Fibroblast of skin of right biceps (primary cell): ENCODE data around the gene HOXB7.

Experiments used
- DNase-seq: peaks from one replicate; pipeline ENCODE4 v3.0.0-alpha.2; 2013

HOXB7 gene

DNA sequence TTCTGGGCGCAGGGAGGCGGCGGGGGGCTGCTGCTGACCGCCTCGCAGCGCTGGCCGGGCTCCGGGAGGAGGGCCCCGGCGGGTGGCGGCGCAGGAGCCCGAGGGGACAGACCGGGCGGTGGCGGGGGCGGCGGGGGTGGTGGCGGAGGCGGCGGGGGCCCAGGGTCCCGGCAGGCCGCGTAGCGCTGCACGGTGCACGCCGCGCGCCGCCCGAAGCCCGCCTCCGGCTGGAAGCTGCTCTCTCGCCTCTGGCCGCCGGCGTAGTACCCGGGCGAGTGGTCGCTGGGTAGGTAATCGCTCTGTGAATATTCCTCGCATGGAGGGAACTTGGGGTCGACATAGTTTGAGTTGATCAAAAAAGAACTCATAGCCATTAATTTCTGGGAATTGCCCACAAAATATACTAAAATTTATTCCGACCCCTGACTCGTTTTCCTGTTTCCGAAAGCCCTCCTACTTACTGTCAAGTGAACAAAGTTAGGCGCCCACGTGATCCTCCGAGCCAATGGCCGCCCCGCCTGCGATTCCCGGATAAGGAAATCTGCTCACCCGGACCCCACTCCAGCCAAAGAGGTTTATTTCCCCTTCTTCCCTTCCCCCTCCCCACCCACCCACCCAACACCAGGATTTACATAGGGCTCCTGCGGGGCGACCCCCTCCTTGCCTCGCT, 32.7 kb downstream of the HOXB7 start, which contains the start of gene HOXB4:
TSS of gene HOXB4 (minus strand) at position 405 of the 670 bp plus-strand sequence. CDS start at position 374, 31 bp downstream.
- DNase-seq = peak; percentile 88

DNA sequence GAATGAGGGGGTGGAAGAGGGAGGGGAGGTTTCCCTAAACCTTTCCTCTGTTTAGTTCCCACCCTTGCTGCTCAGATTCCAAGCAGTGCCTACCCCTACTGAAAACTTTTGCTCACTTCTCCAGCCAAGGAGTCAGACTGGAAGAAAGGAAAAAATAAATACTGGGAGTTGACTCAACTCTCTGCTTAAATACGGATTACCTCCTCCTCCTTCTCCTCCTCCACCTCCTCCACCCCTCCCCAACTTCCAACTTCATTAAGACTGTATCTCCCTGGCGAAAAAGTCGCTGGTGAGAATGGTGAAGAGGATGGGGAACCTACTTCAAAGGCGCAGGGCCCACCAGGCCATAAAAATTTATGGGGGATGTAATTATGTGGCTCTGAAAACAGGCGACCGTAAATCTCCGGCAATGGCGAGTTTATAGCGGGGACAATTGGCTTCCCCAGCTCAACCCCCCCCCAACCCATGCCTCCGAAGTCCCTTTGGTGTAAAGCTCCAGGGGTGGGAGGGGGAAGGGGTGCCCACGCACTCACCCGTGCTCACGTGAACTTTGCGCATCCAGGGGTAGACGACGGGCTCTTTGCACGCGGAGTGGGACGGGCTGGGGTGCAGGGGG, 33.4 kb downstream of the HOXB7 start:
- peak; percentile 84 for DNase-seq

DNA sequence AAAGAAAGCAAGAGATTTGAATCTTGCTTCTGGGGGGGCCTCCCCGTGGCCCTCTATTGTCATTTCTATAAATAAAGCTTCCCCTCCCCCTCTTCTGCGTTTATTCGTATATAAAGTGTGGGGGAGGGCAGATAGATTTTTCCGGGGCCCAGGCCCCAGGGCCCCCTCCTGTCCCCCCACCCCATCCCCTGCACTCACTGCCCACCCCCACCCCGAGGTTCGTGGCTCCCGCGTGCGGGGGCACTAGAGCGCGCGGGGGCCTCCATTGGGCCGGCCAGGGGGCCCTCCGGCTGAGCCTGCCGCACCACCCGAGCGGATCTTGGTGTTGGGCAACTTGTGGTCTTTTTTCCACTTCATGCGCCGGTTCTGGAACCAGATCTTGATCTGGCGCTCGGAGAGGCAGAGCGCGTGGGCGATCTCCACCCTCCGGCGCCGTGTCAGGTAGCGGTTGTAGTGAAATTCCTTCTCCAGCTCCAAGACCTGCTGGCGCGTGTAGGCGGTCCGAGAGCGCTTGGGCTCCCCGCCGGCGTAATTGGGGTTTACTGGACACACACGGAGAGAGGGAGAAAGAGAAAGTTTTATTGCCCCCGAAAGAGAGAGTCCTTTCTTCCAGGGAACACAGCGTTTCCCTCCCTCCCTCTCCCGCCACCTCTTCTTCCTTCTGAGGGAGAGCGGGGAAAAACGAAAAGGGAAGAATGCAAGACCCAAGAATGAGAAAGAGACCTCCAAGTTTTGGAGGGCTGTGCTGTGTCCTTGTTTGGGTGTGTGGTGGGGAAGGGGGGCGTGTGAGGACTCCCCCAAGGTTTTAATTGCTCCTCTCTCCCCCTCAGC, 34.1 kb downstream of the HOXB7 start:
- DNase-seq = peak; percentile 75

DNA sequence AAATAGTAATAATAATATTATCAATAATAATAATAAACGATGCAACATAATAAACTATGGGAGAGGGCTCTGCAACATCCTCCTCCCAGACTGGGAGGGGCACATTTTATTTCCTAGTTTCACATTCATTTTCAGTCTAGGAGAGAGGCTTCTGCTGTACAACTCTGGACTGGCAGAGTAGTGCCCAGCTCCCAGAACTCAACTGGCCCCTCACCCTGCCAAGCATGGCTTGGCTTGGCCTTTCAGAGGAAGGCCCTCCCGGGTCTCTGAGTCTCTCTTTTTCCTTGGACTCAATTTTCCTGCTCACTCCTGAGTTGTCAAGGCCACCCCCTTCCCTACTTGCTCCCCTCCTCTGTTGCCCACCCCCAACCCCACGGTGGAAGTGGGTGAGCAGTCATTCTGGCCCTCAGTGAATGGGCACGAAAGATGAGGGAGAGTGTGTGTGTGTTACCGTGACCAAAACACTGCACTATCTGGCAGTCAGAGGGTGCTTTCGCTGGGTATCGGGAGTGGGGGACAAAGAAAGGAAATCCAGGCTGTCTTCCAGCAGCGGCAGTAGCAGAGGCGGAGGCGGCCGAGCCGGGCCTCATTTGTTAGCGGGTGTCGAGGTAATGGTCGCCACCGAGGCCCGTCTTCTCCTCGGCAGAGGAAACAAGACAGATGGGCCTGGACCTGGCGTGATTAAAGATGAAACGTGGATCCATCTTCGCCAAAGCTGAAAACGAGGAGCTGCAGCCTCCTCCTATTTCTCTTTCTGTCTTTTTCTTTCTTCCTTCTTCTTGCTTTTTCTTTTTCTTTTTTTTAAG, 34.9 kb downstream of the HOXB7 start:
- DNase-seq = peak; percentile 56

DNA sequence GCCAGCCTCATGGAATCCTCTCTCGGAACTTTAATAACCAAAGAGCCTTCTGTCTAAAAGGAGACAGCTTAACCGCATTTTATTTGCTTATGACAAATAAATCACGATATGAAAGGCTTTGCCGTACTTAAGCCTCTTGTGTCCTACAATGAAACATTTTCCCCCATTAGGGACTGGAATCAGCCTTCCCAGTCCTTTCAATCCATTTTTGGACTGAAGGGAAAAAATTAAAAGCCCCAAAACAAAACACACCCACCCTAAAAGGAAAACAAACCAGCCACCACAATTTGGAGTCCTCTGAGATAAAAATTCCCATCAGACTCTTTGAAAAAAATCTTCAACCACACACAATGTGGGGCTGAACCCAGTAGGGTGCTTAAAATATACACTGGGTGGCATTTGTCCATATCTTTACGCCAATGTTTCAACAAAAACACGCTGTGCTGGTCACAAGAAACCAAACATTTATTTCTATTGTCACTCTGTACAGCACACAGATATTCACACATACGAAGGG, 35.7 kb downstream of the HOXB7 start:
- DNase-seq = peak; percentile 91

DNA sequence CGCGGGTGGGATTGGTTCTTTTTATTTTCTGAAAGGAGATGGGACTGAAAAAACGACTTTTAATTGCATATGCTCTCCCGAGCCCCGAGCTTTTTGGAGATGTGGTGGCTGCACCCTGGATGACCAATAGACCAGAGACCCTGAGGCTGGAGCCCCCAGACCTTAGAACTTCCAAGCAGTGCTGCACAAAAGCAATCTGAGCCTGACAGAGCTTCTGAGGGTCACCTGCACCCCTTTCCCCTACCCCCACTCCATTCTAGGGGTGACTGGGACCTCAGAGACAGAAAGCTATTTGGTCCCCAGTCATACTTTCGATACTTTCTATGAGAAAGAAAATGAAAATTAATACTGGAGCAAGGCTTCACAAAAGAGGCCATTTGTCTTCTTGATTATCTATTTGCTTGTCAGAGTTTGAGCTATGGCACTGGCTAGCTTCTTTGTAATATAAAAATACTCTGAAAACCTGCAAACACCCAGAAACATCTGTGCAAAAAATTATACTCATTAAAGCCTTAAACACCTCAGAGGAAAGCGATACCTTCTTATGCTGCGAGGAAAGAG, 36.2 kb downstream of the HOXB7 start:
- no peak for DNase-seq

DNA sequence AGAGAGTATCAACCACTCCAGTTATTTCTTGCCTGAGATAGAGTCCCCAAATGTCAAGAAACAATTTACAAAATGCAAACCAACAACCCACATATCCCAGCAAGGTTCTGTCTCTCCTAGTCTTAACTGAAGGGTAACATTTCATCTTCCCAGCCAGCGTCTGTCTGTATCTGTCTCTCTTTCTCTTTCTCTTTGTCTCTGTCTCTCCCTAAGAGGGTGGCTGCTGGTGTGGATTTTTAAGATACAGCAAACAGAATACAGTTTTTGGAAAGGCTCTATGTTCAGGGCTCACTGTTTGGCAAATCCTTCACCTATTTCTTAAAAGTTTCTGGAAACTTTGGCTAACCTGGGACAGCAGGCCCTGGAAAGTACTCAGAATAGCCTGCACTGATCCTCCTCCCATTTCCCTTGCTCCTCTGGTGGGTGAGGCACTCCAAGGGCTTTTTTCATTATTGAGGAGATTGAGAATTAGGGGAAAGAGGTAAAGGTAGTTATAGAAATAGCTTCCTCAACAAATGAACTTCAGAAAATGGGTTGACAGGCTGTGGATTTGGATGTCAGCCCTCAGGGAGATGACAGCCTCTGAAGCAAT, 38.9 kb downstream of the HOXB7 start:
- DNase-seq = peak; percentile 39

DNA sequence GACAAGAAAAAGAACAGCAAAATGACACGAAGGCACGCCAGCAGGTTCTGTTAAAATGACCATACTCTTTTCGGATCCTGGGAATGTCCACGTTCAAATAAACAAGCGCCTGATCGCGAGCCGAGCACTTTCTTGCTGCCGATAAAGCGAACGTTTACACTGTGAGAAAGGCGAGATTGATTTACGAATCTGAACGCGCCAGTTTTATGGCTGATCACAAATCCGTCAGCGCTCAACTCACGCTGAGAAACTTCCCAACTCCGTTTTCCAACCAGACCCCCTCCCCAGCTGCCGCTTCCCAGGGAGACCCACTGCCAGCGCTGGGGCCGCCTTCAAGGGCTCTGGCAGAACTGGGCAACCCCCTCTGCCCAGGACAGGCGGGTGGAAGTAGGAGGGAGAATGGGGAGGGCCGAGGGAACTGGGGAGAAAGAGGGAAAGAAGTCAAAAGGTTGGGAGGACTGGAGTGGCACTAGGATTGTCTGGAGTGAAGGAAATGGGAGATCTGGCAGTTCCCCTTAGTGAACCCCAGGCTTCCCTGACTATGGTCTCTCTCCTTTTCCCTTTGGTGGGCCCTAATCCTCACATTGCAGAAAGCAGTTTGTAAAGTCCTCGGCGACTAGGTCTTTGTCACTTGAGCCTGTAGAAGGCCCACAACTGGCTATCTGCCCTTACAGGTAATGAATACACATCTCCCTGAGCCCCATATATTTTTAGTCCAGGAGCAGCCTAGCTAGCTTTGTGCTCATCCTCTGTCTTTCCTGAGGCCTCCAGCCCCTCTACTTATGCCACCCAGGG, 39.6 kb downstream of the HOXB7 start:
- DNase-seq = peak; percentile 47

DNA sequence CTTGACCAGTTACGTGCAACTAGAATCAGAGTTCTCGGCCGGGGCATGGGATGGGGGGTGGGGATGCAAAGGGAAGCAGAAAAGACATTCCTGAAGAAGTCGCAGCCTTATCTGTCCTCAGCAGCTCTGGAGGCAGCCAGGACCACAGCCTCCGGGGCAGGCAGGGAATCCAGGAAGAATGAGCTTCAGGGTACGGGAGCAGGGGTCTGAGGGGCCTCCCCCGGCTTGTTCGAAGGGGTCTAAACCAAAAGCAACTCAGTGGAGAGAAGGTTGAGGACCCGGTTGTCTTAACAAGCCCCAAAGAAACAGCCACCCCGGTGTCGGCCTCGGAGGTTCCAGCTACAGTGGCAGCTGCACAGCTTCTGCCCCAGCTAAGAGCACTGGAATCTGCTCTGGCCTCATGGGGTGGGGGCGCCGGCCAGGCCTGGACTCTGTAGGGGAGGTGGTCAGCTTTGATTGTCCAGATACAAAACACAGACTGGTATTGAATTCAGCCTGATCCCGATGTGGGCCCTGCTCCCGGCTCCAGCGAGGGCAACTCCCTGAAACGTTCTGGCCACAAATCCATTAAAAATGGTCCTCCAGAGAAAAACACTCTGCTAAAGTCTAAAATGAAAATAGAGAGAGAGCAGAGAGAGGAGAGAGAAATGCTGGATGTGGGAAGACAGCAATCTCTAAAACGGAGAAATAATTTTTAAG, 40.3 kb downstream of the HOXB7 start:
- DNase-seq = peak; percentile 75

DNA sequence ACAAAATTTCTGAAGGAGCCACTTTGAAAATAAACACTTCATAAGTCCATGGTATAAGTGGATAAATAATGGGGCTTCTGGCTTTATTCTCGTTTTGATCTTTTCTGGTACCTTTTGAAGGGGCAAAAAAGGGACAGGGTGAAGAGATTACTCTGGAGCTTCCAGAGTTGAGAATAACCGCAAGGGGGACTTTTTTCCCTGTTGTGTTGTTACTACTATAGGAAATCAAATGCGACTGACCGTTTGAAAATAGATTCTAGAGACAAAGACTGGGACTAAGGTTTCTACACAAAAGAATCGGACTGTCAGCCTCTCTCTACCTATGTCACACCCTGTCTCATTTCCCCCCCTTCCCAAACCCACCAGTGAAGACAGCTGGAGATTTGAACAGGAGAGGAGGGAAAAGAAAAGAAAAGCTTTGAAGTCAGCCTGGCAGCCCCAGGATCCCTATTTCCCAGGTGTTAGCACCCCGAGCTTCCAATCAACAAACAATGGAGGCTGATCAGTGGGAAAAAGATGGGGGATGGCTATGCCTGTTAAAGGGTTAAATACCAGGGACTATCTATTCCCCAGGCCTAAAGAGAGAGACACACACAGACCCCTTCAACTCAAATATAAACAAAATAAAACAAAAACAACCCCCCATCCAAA, 41.0 kb downstream of the HOXB7 start:
- peak; percentile 59 for DNase-seq

DNA sequence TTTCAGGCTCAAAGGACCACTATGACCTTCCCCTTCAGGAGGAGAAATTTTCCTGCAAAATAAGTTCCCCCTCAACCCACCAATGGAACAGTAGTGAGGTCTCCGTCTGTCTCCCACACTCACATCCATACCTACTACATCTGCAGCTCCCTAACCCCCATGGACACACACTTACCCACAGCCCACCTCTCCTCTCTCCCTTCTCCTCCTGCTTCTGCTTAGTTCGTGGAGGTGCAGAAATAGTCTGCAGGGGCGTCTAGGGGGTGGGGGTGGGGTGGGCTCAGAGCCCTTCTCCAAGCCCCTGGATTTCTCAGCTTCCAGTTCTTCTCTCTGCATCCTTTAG, 41.6 kb downstream of the HOXB7 start:
- no peak for DNase-seq

DNA sequence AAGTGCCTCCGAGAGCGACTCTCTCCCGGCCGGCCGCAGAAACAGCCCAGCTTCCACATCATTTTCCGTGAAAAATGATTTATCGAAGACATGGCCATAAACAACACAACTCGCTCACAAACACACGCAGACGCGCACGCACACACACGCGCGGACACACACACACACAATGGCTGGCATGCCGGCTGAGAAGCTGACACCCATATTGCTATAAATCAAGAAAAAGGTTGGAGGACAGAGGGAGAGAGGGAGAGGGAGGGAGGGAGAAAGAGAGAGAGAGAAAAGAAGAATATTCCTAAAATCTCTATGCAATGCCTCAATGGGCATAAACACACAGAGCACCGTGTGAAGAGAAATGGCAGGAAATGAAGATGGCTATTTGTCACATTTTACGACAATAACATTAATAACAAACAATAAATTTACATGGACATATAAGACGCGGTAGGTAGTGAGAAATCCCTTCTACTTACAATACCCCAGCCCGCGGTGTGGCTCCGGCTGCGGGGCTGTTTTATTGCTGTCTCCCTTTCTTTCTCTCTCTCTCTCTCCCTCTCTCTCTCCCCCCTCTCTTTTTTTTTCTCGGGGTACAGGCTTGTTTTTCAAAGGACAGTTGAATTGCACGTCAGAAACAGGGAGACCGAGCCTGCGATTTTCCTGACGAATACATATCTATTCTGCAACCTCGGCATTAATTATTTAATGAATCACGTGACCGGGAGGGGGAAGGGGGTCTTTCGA, 42.1 kb downstream of the HOXB7 start:
- peak; percentile 68 for DNase-seq

DNA sequence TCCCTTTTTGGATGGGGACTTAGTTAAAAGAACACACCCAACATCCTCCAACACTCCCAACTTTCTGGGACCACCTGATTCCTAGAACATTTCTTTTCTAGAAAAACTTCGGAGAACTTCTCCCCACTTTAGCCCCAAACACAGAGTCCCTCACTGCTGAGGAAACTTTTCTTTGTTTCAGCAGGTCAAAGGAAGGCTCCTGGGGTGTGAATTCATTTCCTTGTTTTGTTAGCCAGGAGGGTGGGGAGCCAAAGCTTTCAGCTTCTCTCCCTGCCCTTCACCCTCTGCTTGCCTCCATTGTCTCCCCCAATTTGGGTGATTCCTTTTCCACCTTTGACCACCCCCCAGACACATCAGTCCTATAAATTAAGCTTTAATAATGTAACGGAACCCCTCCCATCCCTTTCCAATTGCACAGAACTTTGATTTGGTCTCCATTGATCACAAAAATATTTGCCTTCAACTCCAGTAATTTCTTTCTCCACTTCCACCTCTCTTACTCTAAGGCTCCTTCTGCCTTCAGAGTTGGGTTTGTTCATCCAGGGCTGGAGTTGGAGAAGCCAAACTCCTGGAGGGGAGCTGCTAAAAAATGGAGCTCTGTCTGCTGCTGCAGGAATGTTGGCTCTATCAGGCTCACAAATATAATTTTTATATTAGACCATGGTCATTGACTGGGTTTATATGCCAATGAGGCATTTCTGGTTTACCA, 43.0 kb downstream of the HOXB7 start:
- DNase-seq = no peak

DNA sequence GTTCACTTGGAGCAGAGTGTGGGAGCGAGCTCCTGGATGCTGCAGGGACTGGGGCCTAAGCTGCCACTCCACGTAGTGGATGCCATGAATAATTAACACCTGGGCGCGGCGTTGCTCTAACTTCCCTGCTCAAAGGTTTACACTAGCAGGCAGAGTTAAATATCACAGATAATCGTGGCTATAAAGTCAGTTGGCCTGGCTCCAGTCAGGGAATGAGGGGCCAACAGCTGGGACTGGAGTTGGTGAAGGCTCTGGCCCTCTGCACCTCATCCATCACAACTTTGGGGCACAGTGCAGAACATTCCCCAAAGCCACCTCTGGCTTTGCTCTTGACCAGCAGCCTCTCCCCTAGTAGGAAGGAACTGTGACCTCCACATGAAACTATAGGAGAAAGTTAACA, 43.6 kb downstream of the HOXB7 start:
- DNase-seq = no peak

DNA sequence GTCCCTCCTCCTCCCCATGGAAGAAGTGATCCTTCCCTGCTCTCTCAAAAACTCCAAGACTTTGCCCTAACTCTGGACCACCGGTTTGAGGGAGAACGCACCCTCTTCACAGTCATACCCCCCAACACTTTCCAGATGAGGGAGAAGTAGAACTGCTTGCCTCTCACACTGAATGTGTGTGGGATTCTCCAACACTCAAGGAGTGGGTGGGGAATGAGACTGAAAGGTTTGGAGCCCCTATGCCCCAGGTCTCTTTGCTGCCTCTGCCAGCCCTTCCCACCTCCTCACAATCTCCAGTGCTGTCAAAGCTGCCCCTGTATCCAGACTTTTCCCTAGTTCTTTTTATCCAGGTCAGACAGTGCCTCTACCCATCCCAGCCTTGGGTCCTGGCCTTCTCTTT, 44.1 kb downstream of the HOXB7 start:
- DNase-seq = no peak

DNA sequence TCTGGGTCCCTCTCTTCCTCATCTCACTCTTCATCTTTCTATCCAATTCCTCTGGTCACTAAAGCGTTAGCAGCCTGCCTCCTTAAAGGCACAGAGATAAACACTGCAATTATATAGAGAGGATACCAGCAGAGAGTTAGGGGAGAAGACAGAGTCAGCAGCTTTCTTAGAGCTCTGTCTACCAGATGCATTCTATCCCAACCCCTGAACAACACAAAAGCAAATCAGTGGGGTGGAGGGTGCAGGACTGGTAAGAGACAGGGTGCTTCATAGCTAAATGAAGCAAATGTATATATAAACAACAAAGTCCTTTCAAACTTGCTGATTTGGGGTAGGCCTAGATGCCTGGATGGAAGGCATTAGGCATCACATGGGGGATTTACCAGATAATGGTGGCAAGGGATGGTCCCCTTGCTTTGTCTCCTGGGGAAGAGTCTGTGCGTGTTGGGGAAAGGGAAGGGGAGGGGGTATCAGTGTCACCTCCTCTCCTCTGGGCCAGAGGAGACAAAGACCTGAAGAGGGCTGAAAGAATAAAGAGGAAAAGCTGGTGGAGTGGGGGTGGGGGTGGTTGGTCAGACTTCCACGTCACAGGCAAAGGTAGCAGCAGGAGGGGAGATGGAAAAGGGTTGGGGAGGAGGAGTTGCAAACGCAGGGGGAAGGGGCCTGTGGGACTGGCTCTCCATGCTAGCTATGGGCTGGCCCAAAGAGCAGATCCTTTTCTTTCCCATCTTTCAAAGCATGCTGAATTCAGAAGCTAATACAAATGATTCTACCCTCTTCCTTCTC, 44.7 kb downstream of the HOXB7 start:
- peak; percentile 61 for DNase-seq

DNA sequence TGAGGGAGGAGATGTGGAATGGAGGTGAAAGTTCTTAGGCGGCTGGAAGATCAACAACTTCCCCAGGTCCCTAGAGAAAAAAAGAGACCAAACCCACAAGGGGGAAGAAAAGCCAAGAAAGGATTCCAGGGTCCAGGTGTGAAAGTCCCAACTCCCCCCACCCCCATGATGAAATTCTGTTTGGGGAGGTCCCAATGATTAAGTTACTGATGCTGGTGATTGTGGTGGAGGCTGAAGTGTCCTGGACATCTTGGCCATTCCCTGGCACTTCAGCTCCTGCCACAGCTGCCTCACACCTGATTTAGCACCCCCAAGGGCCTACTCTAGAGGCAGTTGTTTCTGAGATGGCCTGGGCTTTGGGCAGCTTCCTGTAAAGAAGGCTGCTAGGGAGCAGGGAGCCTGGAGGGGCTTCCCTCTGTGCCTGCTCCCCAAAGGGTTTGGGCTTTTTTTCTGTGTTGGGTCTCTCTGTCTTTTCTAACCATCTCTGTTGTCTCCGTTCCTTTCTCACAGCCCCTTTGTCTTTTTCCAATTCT, 45.7 kb downstream of the HOXB7 start:
- peak; percentile 48 for DNase-seq
